Measurements from ENCODE around the gene PREP.

- TF ChIP-seq CTCF (IDR thresholded peaks at IDR 0.05 in 4 of 5, conservative IDR thresholded peaks at IDR 0.05 in 1 of 5) (no peak), POLR2A (IDR thresholded peaks at IDR 0.05) (no peak)
Observed at GRCh38 chr6:105259913-105260889, 142.7 kb downstream of the PREP start.
